Ramos (cell line): ENCODE measurements around the gene TATDN3.

Source experiments
- in situ Hi-C: fragments of 300-500 bp; cut with MboI; formaldehyde crosslinking; loops from one replicate; pipeline ENCODE4 v1.14.3; 2022; ENCODE audit warnings: low sequenced_read_pairs; ENCODE audit not compliant: unreplicated experiment

The TATDN3 gene

DNA sequence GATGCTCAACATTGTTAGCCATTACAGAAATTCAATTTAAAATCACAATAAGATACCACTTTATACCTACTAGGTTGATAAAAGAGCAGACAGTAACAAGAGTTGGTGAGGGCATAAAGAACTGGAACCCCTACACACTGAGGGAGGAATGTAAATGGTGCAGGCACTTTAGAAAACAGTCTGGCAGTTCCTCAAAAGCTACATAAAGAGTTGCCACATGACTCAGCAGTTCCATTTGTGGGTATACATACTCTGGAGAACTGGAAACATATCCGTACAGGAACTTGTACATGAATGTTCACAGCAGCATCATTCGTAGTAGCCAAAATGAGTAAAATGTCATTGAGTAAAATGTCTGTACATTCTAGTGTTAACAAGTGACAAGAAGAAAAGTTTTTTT lies 17.1 kb upstream of the TATDN3 start:
- in situ Hi-C loops, result loop anchor here (10.0 kb wide), 1 partner anchor 110 kb away; no protein-coding TSS in a partner anchor

DNA sequence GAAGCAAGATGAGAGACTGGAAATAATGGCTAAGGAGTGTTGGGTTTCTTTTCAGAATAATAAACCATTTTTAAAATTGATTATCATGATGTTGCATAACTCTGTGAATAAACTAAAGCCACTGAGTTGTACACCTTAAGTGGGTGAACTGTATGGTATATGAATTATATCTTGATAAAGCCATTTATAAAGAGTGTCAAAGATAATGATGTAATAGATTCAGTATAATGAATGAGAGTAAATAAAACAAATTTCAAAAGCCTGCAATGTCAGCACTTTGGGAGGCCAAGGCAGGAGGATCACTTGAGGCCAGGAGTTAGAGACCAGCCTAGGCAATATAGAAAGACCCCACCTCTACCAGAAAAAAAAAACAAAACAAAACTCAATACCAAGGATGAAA lies 16.5 kb upstream of the TATDN3 start:
- in situ Hi-C loops, result loop anchor here (10.0 to 25.0 kb wide), 2 partner anchors 110 to 738 kb away; partner anchors contain the start of genes DTL and INTS7

DNA sequence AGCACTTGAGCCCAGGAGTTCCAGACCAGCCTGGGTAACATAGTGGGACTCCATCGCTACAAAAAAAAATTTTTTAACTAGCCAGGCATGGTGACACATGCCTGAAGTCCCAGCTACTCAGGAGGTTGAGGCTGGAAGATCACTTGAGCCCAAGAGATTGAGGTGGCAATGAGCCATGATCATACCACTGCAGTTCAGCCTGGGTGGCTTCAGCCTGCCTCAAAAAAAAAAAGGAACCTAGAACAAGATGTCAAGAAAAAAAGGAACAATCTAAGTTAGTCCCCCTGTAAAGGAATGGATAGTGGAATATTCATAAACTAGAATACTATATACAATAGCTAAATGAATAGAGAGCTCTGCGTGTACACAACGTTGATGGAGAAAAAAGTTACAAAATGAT lies 14.5 kb upstream of the TATDN3 start:
- in situ Hi-C loops, result loop anchor here (10.0 to 25.0 kb wide), 2 partner anchors 112 to 740 kb away; partner anchors contain the start of genes DTL and INTS7

DNA sequence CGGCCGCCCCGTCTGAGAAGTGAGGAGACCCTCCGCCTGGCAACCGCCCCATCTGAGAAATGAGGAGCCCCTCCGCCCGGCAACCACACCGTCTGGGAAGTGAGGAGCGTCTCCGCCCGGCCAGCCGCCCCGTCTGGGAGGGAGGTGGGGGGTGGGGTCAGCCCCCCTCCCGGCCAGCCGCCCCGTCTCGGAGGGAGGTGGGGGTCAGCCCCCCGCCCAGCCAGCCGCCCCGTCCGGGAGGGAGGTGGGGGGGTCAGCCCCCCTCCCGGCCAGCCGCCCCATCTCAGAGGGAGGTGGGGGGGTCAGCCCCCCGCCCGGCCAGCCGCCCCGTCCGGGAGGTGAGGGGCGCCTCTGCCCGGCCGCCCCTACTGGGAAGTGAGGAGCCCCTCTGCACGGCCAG lies 12.6 kb upstream of the TATDN3 start:
- in situ Hi-C loops, result loop anchor here (10.0 to 25.0 kb wide), 2 partner anchors 114 to 742 kb away; partner anchors contain the start of genes DTL and INTS7

DNA sequence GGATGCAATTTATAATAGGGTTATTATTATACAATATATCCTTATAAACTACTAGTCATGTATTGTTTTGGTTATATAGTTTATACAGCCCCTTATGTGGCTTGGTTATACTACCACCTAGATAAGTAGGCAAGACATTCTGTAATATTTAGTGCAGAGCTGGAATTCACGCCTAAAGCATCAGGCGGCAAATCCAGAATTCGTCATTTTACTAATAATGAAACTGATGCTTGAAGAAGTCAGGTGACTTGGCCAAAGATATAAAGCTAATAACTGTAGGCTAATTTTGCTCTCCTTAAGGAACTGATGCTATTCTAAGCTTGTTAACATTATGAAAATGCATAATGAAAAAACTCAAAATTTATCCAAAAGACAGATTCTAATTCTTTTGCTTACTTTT lies 10.9 kb upstream of the TATDN3 start:
- in situ Hi-C loops, result loop anchor here (25.0 kb wide), 1 partner anchor 743 kb away; the partner anchor contains the start of genes DTL and INTS7

DNA sequence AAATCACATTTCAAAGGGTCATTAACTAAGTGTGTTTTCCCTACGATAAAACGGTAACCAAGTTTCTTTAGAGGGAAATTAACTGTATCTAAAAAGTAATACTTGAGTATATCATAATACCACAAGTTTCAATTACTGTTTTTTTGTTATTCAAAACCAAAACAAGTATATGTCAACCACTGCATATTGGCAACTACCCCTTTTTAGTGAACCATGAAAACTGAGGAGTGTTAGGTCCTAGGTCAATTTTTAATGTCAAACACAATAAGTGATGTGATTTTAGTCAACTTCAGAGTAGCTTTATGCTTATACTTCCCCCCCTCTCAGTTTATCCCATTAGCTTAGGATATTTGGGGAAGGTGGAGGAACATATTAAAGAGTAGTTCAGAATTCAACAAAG lies 10.5 kb upstream of the TATDN3 start:
- in situ Hi-C loops, result loop anchor here (25.0 kb wide), 1 partner anchor 744 kb away; the partner anchor contains the start of genes DTL and INTS7

DNA sequence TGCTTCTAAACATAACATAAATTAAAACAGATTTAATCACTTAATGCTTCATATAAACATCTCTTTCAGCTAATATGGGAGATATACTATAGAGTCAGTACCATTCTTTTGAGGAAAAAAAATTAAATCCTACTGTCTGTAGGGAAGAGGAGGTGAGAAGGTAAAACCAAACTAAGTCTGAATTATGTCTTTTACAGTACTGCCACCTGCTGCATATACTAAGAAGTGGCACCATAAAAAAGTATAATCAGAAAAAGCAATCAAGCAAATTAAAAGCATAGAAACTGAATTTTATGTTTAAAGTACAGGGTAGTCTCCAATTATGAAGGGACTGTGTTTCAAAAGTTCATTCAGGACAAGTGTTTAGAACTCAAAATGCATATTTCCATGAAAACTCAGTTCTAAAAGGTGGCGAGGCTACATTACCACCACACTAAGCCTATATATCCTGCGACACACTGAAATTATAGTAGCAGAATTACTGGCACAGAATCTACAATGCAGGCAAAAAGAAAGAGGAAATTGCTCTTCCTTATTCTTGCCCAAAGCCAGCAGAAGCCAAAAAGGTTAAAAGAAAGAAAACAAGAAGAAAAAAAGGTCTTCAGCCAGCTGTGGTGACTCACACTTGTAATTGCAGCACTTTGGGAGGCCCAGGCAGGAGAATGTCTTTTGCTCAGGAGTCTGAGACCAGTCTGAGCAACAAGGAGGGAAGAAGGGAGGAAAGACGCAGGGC lies 9.1 kb upstream of the TATDN3 start:
- in situ Hi-C loops, result loop anchor here (25.0 kb wide), 1 partner anchor 745 kb away; the partner anchor contains the start of genes DTL and INTS7

DNA sequence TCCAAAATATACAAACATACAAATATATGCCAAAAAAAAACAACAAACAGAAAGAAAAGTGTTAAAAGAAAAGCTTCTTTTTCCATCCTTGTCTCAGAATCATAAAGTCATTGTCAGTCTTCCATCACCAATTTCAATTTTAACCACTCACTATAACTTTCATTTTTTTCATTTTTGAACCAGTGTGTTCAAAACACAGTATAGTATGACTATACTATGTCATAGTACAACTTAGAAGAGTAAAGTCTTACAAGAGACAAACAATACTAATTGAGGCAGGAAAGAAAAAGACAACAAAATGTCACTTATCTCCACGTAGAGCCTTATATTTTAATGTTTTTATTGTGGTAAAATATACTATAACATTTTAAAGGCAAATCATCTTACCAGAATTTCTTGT lies 7.7 kb upstream of the TATDN3 start:
- in situ Hi-C loops, result loop anchor here (25.0 kb wide), 1 partner anchor 747 kb away; the partner anchor contains the start of genes DTL and INTS7

DNA sequence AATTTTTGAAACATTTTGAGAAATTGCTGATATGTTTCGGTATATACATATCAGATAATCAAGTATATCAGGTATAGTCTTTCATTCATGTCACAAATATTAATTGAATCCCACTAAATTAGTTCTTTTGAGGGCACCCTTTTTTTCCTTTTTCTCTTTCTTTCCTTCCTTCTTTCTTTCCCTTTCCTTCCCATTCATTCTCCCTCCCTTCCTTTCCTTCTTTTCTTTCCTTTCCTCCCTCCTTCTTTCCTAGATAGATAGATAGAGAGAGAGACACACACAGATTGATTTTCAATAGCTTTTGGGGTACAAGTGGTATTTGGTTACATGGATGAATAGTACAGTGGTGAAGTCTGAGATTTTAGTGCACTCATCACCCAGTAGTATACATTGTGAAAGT lies 5.8 kb upstream of the TATDN3 start:
- in situ Hi-C loops, result loop anchor here (25.0 kb wide), 1 partner anchor 749 kb away; the partner anchor contains the start of genes DTL and INTS7

DNA sequence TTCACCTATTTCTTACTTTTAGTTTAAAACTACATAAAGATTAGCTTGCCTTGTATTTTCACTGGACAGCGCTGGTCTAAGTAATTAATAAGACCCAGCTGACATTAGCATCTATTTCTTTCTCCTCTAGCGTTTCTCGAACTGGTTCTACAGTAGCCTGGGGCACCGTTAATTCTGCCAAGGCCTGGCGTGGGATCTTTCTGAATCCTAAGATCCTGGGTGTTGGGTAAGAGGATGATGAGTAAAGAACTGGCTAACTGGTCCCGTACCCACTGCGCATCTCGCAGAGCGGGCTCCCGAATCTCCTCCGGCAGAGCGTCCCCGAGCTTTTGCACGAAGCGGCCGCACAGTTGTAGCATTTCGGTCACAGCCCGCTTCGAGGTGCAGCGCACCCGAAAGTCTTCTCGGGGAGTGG lies 426 bp upstream of the TATDN3 start:
- in situ Hi-C loops, result loop anchor here (25.0 kb wide), 1 partner anchor 754 kb away; the partner anchor contains the start of genes DTL and INTS7

DNA sequence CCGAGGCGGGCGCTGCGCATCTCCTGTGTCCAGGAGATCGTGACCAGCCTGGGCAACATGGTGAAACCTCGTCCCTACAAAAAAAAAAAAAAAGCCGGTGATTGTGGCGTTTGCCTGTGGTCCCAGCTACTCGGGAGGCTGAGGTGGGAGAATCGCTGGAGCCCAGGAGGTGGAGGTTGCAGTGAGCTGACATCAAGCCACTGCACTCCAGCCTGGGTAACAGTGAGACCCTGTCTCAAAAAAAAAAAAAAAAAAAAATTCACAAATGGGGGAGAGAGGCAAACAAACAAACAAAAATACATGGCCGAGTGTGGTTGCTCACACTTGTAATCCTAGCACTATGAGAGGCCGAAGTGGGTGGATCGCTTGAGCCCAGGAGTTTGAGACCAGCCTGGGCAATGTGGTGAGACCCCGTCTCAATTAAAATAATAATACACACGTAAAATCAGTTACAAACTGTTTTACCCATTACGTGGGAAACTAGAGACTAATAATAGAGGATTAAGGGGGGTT lies 758 bp downstream of the TATDN3 start:
- in situ Hi-C loops, result loop anchor here (25.0 kb wide), 1 partner anchor 755 kb away; the partner anchor contains the start of genes DTL and INTS7

DNA sequence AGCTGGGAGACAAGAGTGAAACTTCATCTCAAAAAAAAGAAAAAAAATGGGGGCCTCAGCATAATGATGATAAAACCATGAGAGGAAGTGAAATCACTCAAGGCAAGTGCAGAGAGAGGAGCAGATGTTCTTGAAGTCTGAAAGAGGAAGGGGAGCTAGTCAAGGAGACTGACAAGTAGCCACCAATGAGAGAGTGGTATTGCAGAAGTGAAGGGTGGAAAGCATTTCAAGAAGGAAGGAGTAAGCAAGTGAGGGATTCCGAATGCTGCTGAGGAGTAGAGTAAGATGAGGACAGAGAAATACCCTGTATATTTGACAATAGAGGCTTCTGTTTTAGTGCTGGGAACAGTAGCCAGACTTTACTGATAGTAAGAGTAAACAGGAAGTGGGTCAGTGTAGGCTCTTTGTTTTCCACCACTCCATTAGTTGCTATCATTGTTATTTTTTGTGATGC lies 2.9 kb downstream of the TATDN3 start:
- in situ Hi-C loops, result loop anchor here (25.0 kb wide), 1 partner anchor 757 kb away; the partner anchor contains the start of genes DTL and INTS7

DNA sequence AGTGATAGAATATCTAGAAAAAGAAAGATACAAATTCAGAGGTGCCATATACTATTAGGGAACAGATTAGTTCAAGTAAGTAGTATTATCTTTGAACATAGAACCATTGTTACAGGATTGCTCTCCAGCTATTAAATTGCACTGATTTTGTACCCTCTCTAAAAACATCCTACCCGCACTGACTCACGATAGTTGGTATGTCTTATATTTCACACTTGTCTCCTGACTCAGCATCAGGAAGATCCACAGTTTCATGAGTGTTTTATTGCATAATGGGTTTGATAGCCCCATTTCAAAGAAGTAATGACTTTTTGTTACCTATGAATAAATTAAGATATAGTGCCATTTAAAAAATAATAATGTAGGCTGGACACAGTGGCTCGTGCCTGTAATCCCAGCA lies 6.0 kb downstream of the TATDN3 start:
- in situ Hi-C loops, result loop anchor here (25.0 kb wide), 1 partner anchor 760 kb away; the partner anchor contains the start of genes DTL and INTS7

DNA sequence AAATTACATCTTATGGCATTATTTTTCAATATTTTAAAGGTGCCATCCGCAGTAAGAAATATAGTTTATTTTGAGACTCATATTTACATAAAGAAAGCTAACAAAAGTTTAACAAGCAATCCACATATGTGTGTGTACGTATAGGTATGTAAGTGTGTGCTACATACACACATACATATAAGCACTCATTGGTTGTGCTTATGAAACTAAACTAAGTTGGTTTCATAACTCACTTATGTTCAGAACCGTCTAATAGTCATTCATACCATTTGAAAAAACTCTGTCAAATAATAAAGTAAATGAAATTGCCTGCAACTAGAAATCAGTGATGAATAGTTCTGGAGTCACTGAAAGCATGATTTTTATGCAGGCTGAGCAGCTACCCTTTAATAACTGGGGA lies 14.1 kb downstream of the TATDN3 start:
- in situ Hi-C loops, result no loop called here

DNA sequence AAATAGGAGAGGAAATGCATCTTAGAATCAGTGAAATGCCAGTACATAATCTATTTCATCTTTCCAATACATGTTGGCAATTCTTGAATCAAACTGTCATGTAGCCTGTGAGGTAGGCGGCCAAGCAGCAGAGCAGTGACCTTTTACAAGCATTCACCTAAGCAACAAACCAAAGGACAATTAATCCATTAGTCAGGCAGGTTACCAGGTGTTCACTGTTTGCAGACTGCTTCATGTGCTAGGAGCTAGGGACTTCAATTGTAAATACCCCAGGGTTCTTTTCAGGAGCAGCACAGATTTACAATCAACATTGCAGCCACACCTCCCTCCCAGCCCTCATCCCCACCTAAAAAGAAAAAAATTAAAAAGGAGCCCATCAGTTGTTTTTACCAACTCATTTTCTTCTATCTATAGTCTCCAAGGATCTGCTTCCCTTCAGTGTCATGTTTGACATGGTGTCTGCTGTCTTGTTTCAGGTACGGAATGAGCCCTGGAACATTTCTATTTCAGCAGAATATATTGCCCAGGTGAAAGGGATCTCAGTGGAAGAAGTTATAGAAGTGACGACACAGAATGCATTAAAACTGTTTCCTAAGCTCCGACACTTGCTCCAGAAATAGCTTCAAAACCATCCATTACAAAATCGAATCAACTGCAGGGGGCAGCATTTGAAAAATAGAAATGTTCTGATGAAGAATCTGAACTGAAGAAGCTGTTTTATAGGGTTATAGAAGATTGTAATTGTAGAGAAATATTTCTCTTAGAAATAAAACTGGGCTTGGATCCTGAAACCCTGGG lies 23.0 kb downstream of the TATDN3 start:
- in situ Hi-C loops, result no loop called here

DNA sequence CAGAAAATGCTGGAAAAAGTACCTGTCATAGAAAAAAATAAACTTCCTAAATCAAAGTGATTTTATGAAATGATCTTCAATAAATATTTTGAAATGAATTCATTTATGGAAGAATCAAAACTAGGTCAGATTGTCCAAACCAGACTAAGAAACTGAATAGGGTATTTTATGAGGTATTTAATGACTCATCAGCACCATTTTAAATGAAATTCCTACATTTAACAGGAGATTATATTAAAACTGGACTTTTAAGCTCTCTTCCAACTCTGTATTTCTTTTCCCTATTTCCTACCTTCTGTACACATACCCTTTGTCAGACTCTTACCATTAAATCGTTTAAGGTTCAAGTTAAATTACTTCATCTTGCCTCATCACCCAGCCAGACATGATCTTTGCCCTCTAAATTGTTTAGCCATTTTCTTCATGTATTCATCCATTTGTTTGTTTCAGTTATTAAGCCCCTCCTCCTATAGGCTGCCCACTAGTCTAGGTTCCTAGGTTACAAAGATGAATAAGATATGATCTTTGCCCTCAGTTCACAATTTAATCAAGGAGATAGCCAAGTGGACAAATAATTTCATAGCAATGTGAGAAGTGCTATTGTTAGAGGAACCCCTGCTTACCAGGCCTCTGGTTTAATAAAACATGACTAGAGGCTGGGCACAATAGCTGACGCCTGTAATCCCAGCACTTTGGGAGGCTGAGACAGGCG lies 25.0 kb downstream of the TATDN3 start:
- in situ Hi-C loops, result no loop called here

DNA sequence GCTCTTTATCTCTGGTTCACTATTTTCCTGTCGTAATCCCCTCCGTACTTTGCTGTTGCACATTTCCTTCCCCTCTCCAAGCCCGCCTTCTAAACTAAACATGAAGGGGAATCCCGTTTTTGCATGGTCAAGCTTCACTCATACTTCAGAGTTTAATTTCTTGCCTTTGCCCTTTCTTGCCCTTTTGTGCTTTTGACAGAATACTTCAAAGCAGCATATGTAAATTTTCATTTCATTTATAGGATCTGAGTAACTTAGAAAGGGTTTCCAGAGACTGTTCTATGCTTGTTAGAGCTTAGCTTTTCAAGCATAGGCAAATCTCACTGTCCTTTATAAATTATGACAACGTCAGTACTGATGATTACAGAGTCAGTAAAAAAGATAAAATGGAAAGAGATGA lies 28.0 kb downstream of the TATDN3 start:
- in situ Hi-C loops, result no loop called here

DNA sequence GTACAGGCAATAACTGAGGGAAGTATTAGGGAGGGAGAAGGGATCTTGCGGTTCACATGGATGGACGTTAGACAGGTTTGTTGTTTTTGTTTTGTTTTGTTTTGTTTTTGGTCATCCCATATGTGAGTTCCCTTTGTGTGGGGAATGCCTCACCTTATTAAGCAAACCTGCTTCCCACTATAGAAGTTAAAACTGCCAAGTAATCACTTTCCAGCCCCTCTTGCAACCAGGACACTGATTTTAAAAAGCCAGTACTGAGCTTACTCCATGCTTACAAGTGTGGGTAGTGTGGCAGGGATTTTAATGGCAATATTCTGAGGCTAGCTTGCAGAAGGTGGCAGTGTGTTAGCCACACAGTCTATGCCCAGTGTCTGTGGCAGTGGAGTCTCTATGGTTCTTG lies 29.3 kb downstream of the TATDN3 start:
- in situ Hi-C loops, result no loop called here

DNA sequence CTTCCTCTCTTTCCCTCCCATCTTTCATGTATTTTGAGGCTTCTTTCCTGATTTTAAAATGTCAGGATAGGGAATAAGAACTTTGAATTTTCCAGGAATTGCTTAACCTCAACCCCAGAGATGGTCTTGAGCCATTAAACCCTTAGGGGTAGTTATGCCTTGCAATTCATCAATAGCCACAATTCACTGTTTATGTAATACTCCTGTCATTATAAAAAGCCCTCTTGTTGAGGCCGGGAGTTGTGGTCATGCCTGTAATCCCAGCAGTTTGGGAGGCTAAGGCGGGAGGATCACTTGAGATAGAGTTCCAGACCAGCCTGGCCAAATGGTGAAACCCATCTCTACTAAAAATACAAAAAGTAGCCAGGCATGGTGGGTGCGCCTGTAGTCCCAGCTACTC lies 31.3 kb downstream of the TATDN3 start:
- in situ Hi-C loops, result no loop called here

DNA sequence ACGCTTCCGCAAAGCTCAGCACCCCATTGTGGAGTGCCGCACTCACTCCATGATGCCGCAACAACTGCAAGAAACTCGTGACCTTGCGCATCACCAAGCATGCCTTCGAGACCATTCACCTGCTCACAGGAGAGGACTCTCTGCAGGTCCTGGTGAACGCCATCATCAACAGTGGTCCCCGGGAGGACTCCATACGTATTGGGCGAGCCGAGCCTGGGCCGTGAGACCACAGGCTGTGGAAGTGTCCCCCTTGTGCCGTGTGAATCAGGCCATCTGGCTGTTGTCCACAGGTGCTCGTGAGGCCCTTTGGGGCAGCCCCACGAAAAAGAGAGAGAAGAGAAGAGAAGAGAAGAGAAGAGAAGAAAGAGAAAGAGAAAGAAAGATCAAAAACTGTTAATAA lies 32.5 kb downstream of the TATDN3 start:
- in situ Hi-C loops, result no loop called here
